ENCODE measurements around the gene ERAL1.
A peak's percentile ranks its signal among the peaks of the same experiment; 100 is the strongest.
"Not testable (repeated sequence)": the region's sequence is repeated elsewhere in the genome, so short reads cannot be mapped to it uniquely, and the experiment has no call there.

The ERAL1 gene

GRCh38 chr17:28855336-28855679, 492 bp downstream of the ERAL1 start:
- DNase-seq: no peak

GRCh38 chr17:28856028-28856574, 1.3 kb downstream of the ERAL1 start:
- peak; percentile 35 for DNase-seq

- peak; percentile 72 for DNase-seq
These were observed 3.3 kb downstream of the ERAL1 start for GRCh38 chr17:28857905-28858800.

- peak; percentile 65 for DNase-seq
These were observed 4.1 kb downstream of the ERAL1 start for GRCh38 chr17:28858801-28859355.

GRCh38 chr17:28860363-28860808, 5.6 kb downstream of the ERAL1 start:
- DNase-seq: peak; percentile 57

GRCh38 chr17:28861393-28862203, 6.8 kb downstream of the ERAL1 start:
- DNase-seq: peak; percentile 87

GRCh38 chr17:28862561-28862960, 7.7 kb downstream of the ERAL1 start:
- DNase-seq: peak; percentile 51

GRCh38 chr17:28863953-28864352, 9.1 kb downstream of the ERAL1 start:
- no peak for DNase-seq

GRCh38 chr17:28864991-28865849, 10.4 kb downstream of the ERAL1 start:
- DNase-seq: peak; percentile 98

- DNase-seq: peak; percentile 74
These were observed 11.3 kb downstream of the ERAL1 start for GRCh38 chr17:28865946-28866752.

GRCh38 chr17:28867276-28867675, 12.5 kb downstream of the ERAL1 start:
- no peak for DNase-seq

GRCh38 chr17:28871056-28871579, 16.3 kb downstream of the ERAL1 start:
- DNase-seq: peak; percentile 51

GRCh38 chr17:28873839-28874238, 19.0 kb downstream of the ERAL1 start:
- DNase-seq: no peak

- DNase-seq: peak; percentile 57
These were observed 19.9 kb downstream of the ERAL1 start for GRCh38 chr17:28874750-28875149.

- DNase-seq: peak; percentile 55
These were observed 21.2 kb downstream of the ERAL1 start for GRCh38 chr17:28875848-28876550.

- not testable (repeated sequence) for DNase-seq
These were observed 22.4 kb downstream of the ERAL1 start for GRCh38 chr17:28877150-28877711.

GRCh38 chr17:28878158-28878910, 23.5 kb downstream of the ERAL1 start:
- DNase-seq: no peak

GRCh38 chr17:28878981-28879380, 24.2 kb downstream of the ERAL1 start:
- DNase-seq: peak; percentile 80

- peak; percentile 57 for DNase-seq
These were observed 25.2 kb downstream of the ERAL1 start for GRCh38 chr17:28879886-28880571.
